Tibial nerve (tissue), 4 donors: ENCODE results near the gene TTC27. TPM values are rescaled to one million over a fixed set of nuclear protein-coding genes. Genes with fewer than 3 reads are reported as not detected.

Experiments used
- DNase-seq, 2 donors: peaks; one replicate each; pipeline ENCODE4 v3.0.0-alpha.2; 2019; ENCODE audit warnings: low spot score in 2 of 2
- H3K27ac ChIP-seq, 4 donors: fragments of 200-600 bp; sonication (generic) in 3 of 4; one replicate each; pipeline ENCODE4 v1.5.1; 2017 to 2019; ENCODE audit warnings: mild to moderate bottlenecking in 1 of 4
- H3K27me3 ChIP-seq, 2 donors: fragments of 200-600 bp; sonication (generic) in 1 of 2; one replicate each; pipeline versions ENCODE4 v1.5.1 to v1.6.0; 2017 to 2019
- H3K36me3 ChIP-seq, 3 donors: fragments of 200-600 bp; sonication (generic); one replicate each; pipeline ENCODE4 v1.5.1; 2018 to 2019
- H3K4me1 ChIP-seq, 4 donors: fragments of 200-600 bp; sonication (generic) in 3 of 4; one replicate each; pipeline ENCODE4 v1.5.1; 2017 to 2019
- H3K4me3 ChIP-seq, 4 donors: fragments of 200-600 bp; sonication (generic) in 3 of 4; one replicate each; pipeline ENCODE4 v1.5.1; 2017 to 2019; ENCODE audit warnings: mild to moderate bottlenecking in 1 of 4, moderate library complexity in 1 of 4
- H3K9me3 ChIP-seq, 4 donors: fragments of 200-600 bp; sonication (generic) in 3 of 4; one replicate each; pipeline ENCODE4 v1.5.1; 2017 to 2019
- CTCF ChIP-seq, 5 experiments: fragments of 200-600 bp in 3 of 5; fragments of 450-650 bp in 2 of 5; sonication (generic) in 3 of 5; IDR thresholded peaks; one replicate each; pipeline ENCODE4 v1.5.1; 2016 to 2019; ENCODE audit warnings: antibody characterized with exemption in 5 of 5, mild to moderate bottlenecking in 3 of 5, moderate library complexity in 2 of 5
- EP300 ChIP-seq, 2 donors: sonication (generic); formaldehyde crosslinking; IDR thresholded peaks; one replicate each; pipeline ENCODE4 v1.6.1; 2017; ENCODE audit warnings: antibody characterized with exemption in 2 of 2, mild to moderate bottlenecking in 1 of 2
- POLR2A ChIP-seq, 2 donors: fragments of 450-650 bp; IDR thresholded peaks; one replicate each; pipeline ENCODE4 v1.6.1; 2017; ENCODE audit warnings: antibody characterized with exemption in 2 of 2, mild to moderate bottlenecking in 2 of 2, moderate library complexity in 2 of 2
- WGBS, 2 donors: methylation state at CpG; one replicate each; pipeline ENCODE4 v1.1.5; 2018; 5-methylcytosine and 5-hydroxymethylcytosine counted together
- total RNA-seq, 4 donors: library from RNA; depleted of rRNA; stranded (reverse); fragments of >200 nt; gene quantifications; one replicate each; pipeline ENCODE4 v1.1.0, GENCODE V29; 2016

Gene TTC27
- total RNA-seq, 4 donors from 2014 or later: 22.5 to 25.8 (median 24.3) TPM

GRCh38 chr2:32783469-32783868, 155.6 kb downstream of the TTC27 start:
- Histone ChIP-seq H3K27ac (no peak overlapping the region), H3K27me3 (no peaks in the 10 kb centered on the region), H3K4me1 (peaks cover 0 to 3% (median 0%) of the 10 kb centered on the region in 4 donors), H3K4me3 (no peak overlapping the region), H3K36me3 (peaks cover 0 to 79% (median 8%) of the 10 kb centered on the region in 3 donors), H3K9me3 (peaks cover 0 to 26% (median 0%) of the 10 kb centered on the region in 4 donors)
- TF ChIP-seq EP300 (IDR thresholded peaks at IDR 0.05) (no peak), CTCF (IDR thresholded peaks at IDR 0.05) (no peak)
- DNase-seq: no peak
- 70 to 75% methylated on average over 2 of the region's 2 CpGs for WGBS, 2 donors

DNA sequence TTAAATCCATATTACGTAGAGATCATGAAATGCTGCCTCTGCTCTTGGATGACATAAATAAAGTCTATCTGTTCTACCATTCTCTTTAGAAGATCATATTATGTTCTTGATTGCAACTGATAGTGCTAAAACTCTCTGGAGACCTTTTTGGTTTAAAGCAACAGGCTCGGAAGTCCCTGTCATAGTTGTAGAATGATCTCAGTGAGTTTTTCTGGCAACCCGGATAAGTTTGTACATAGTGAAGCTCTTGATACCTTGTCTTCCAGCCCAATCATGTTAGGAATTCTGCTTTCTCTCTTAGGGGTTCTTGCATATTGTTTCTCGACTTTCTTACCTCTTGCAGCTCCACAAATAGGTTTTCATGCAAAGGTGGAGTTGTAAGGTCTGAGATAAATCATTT, 156.1 kb downstream of the TTC27 start:
- Histone ChIP-seq H3K27ac (no peak overlapping the region), H3K27me3 (no peaks in the 10 kb centered on the region), H3K4me3 (no peak overlapping the region), H3K36me3 (peaks cover 0 to 74% (median 6%) of the 10 kb centered on the region in 3 donors), H3K9me3 (peaks cover 0 to 26% (median 0%) of the 10 kb centered on the region in 4 donors), H3K4me1 (peaks cover 0 to 3% (median 0%) of the 10 kb centered on the region in 4 donors)
- WGBS, 2 donors: 86 to 90% methylated on average over 4 of the region's 4 CpGs
- no peak for TF ChIP-seq CTCF (IDR thresholded peaks at IDR 0.05)
- no peak for TF ChIP-seq EP300 (IDR thresholded peaks at IDR 0.05)
- TF ChIP-seq POLR2A (IDR thresholded peaks at IDR 0.05): no peak
- no peak for DNase-seq

GRCh38 chr2:32787207-32787606, 159.4 kb downstream of the TTC27 start:
- Histone ChIP-seq H3K27me3 (no peaks in the 10 kb centered on the region), H3K4me3 (no peak overlapping the region), H3K27ac (no peak overlapping the region), H3K9me3 (peaks cover 0 to 12% (median 0%) of the 10 kb centered on the region in 4 donors), H3K36me3 (peaks cover 0 to 50% (median 0%) of the 10 kb centered on the region in 3 donors), H3K4me1 (peaks cover 0 to 3% (median 0%) of the 10 kb centered on the region in 4 donors)
- no peak for TF ChIP-seq EP300 (IDR thresholded peaks at IDR 0.05)
- no peak for TF ChIP-seq CTCF (IDR thresholded peaks at IDR 0.05)
- TF ChIP-seq POLR2A (IDR thresholded peaks at IDR 0.05): no peak
- DNase-seq: no peak

DNA sequence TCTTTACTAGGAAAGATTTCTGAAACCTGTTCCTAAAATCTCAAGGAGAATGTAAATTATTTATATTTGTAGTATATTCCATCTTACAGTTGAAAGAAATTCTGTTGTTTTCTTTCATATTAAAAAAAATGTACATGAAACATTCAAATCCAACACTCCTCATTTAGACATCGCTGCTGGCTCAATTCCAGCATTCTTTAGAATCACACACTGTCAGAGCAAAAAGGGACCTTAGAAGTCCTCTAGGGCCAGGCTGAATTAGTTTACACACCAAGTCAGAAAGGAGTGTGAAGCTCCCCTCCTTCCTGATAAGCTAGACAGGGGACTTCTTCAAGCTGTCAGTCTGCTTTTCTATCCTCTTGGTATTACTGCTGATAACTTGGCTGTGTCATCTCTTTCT, 160.3 kb downstream of the TTC27 start:
- Histone ChIP-seq H3K4me3 (no peak overlapping the region), H3K27me3 (no peaks in the 10 kb centered on the region), H3K36me3 (peaks cover 0 to 40% (median 0%) of the 10 kb centered on the region in 3 donors), H3K4me1 (peaks cover 0 to 3% (median 0%) of the 10 kb centered on the region in 4 donors), H3K27ac (no peak overlapping the region), H3K9me3 (peaks cover 0 to 12% (median 0%) of the 10 kb centered on the region in 4 donors)
- no peak for DNase-seq
- 34 to 49% methylated on average over 1 of the region's 1 CpG for WGBS, 2 donors
- TF ChIP-seq CTCF (IDR thresholded peaks at IDR 0.05): no peak
- no peak for TF ChIP-seq POLR2A (IDR thresholded peaks at IDR 0.05)
- no peak for TF ChIP-seq EP300 (IDR thresholded peaks at IDR 0.05)

DNA sequence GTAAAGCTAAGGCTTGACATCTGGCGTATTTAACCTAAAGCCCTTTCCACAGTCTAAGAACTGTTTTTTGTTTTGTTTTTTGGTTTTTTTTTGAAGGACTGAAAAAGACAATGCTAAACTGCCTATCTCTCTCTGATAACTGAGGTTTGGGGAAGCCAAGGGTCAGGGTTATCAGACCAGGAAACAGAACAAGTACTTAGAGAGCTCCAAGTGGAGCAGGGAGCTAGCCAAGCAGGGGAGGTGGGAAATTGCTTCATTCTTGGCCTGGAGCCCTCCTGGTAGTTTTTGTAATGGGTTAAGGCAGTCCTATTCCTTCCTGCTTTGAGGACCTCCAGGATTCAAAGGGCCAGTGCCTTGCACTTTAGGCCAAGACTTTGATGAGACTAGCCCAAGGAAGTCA, 164.6 kb downstream of the TTC27 start:
- H3K27me3 ChIP-seq: no peaks in the 10 kb centered on the region
- DNase-seq: no peak
- no peak for TF ChIP-seq CTCF (IDR thresholded peaks at IDR 0.05)
- TF ChIP-seq POLR2A (IDR thresholded peaks at IDR 0.05): no peak
- no peak for TF ChIP-seq EP300 (IDR thresholded peaks at IDR 0.05)
- H3K9me3 ChIP-seq: no peaks in the 10 kb centered on the region
- H3K4me3 ChIP-seq: no peak overlapping the region
- H3K4me1 ChIP-seq: peaks cover 0 to 3% (median 0%) of the 10 kb centered on the region in 4 donors
- peaks cover 0 to 7% (median 0%) of the 10 kb centered on the region in 3 donors for H3K36me3 ChIP-seq
- 93 to 94% methylated on average over 1 of the region's 1 CpG for WGBS, 2 donors
- no peak overlapping the region for H3K27ac ChIP-seq
